ENCODE data around the gene VPS54. TPM values are rescaled to one million over a fixed set of nuclear protein-coding genes. Genes with fewer than 3 reads are reported as not detected.

VPS54 gene
- polyA plus RNA-seq, 1 donor (not counting 4 experiments of a cell fraction or from before 2014, with no cell fraction given): 18.2 TPM

- DNase-seq (ENCODE audit: low read depth, low spot score): no peak
- no peak for TF ChIP-seq EZH2 (IDR thresholded peaks at IDR 0.05; ENCODE audit: low read length)
- no peak for TF ChIP-seq CTCF (optimal IDR thresholded peaks at IDR 0.05 in 1 of 3, IDR thresholded peaks at IDR 0.05 in 1 of 3, conservative IDR thresholded peaks at IDR 0.05 in 1 of 3; ENCODE audit: extremely low read depth in 1 of 3, insufficient read depth in 2 of 3, low read length in 3 of 3)
- Histone ChIP-seq H3K79me2 (ENCODE audit: control insufficient read depth, insufficient read depth, low read length) (no peaks in the 10 kb centered on the region), H3K4me3 (ENCODE audit: control insufficient read depth in 2 of 3, extremely low read depth in 1 of 3, insufficient read depth in 2 of 3, low read depth in 1 of 3, low read length in 3 of 3) (no peak overlapping the region), H3K9me3 (ENCODE audit: control insufficient read depth, low read depth, low read length) (no peaks in the 10 kb centered on the region), H3K27me3 (ENCODE audit: control insufficient read depth, extremely low read depth, insufficient read depth, low read length) (no peaks in the 10 kb centered on the region), H3K9me1 (ENCODE audit: control insufficient read depth, extremely low read depth, insufficient read depth, low read length) (no peaks in the 10 kb centered on the region), H3K4me2 (ENCODE audit: control insufficient read depth, extremely low read depth, insufficient read depth, low read depth, low read length) (no peak overlapping the region), H2AFZ (ENCODE audit: control insufficient read depth, low read length) (no peak overlapping the region), H3K36me3 (ENCODE audit: control insufficient read depth in 2 of 2, extremely low read depth in 1 of 2, insufficient read depth in 2 of 2, low read length in 2 of 2) (no peaks in the 10 kb centered on the region), H3K9ac (ENCODE audit: control insufficient read depth, extremely low read depth, insufficient read depth, low read length) (no peak overlapping the region), H3K27ac (ENCODE audit: control insufficient read depth, insufficient read depth, low read length) (peak overlapping the region; percentile 62), H4K20me1 (ENCODE audit: control insufficient read depth, extremely low read depth, insufficient read depth, low read length) (no peaks in the 10 kb centered on the region), H3K4me1 (ENCODE audit: control insufficient read depth, extremely low read depth, insufficient read depth, low read length) (peaks cover 22% of the 10 kb centered on the region)
- no peak for FAIRE-seq
- dilution Hi-C loops (cut with MboI; ENCODE audit: extremely low pct_ligation_motif_present, low sequenced_read_pairs): no loop called here
Observed at GRCh38 chr2:64063454-64063853, 44.2 kb upstream of the VPS54 start.

- no peak overlapping the region for H2AFZ ChIP-seq (ENCODE audit: control insufficient read depth, low read length)
- DNase-seq (ENCODE audit: low read depth, low spot score): peak; percentile 25
- H3K4me1 ChIP-seq (ENCODE audit: control insufficient read depth, extremely low read depth, insufficient read depth, low read length): peaks cover 22% of the 10 kb centered on the region
- dilution Hi-C loops (cut with MboI; ENCODE audit: extremely low pct_ligation_motif_present, low sequenced_read_pairs): no loop called here
- FAIRE-seq: peak; percentile 29
- no peaks in the 10 kb centered on the region for H3K27me3 ChIP-seq (ENCODE audit: control insufficient read depth, extremely low read depth, insufficient read depth, low read length)
- H3K9me1 ChIP-seq (ENCODE audit: control insufficient read depth, extremely low read depth, insufficient read depth, low read length): no peaks in the 10 kb centered on the region
- H3K4me3 ChIP-seq (ENCODE audit: control insufficient read depth in 2 of 3, extremely low read depth in 1 of 3, insufficient read depth in 2 of 3, low read depth in 1 of 3, low read length in 3 of 3): no peak overlapping the region
- no peak for TF ChIP-seq EZH2 (IDR thresholded peaks at IDR 0.05; ENCODE audit: low read length)
- no peak for TF ChIP-seq CTCF (optimal IDR thresholded peaks at IDR 0.05 in 1 of 3, IDR thresholded peaks at IDR 0.05 in 1 of 3, conservative IDR thresholded peaks at IDR 0.05 in 1 of 3; ENCODE audit: extremely low read depth in 1 of 3, insufficient read depth in 2 of 3, low read length in 3 of 3)
- no peaks in the 10 kb centered on the region for H3K79me2 ChIP-seq (ENCODE audit: control insufficient read depth, insufficient read depth, low read length)
- no peaks in the 10 kb centered on the region for H4K20me1 ChIP-seq (ENCODE audit: control insufficient read depth, extremely low read depth, insufficient read depth, low read length)
- no peaks in the 10 kb centered on the region for H3K36me3 ChIP-seq (ENCODE audit: control insufficient read depth in 2 of 2, extremely low read depth in 1 of 2, insufficient read depth in 2 of 2, low read length in 2 of 2)
- no peaks in the 10 kb centered on the region for H3K9me3 ChIP-seq (ENCODE audit: control insufficient read depth, low read depth, low read length)
- peak overlapping the region; percentile 62 for H3K27ac ChIP-seq (ENCODE audit: control insufficient read depth, insufficient read depth, low read length)
- no peak overlapping the region for H3K4me2 ChIP-seq (ENCODE audit: control insufficient read depth, extremely low read depth, insufficient read depth, low read depth, low read length)
- H3K9ac ChIP-seq (ENCODE audit: control insufficient read depth, extremely low read depth, insufficient read depth, low read length): no peak overlapping the region
Observed at GRCh38 chr2:64062840-64063239, 43.6 kb upstream of the VPS54 start.
